ENCODE data around the gene HMHB1. TPM values are rescaled to one million over a fixed set of nuclear protein-coding genes. Genes with fewer than 3 reads are reported as not detected.

The HMHB1 gene
- total RNA-seq, 2 donors from 2014 or later: not detected

DNA sequence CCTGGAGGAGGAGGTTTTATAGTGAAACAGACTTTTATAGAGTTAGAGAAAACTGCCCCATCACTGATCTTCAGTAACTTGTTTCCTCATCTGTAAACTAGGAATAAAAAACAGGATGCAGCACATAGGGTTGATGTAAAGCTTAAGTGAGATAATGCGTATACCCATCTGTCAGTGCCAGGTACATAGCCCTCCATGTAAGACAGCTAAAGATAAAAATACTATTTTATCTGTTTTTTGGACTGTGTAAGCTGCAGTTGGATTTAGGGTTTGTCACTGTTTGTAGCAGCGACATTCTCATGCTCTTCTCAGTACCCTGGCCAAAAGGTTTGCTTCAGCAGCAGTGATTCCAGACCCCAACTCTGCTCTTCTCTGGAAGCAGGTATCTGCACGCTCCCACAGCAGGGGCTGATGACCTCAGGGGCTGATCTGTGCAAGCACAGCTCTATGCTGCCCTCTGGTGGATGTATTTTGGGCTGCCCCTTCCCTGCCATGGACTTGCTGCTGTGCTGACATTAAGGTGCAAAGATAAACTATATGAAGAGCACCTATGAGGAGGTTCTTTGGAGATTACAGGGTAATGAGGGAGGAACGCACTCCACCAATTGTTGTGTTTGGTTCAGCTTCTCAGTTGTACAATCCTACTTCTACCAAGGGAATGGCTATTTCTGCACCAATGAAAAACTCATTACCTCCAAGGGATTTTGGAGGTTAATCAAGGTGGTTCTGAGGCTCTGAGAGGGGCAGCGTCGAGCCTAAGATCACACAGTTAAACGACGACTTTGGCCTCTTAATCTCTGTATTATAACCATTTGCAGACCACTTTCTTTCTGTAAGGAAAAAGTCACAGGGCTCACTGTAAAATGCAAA, 13.1 kb downstream of the HMHB1 start:
- DNase-seq: peak; percentile 83
- Histone ChIP-seq H3K9ac (ENCODE audit: low read depth in 2 of 2, low read length in 2 of 2) (no peak overlapping the region), H3K36me3 (no peaks in the 10 kb centered on the region), H3K4me1 (no peaks in the 10 kb centered on the region), H3K4me3 (no peak overlapping the region), H3K9me3 (no peaks in the 10 kb centered on the region), H3K27me3 (no peaks in the 10 kb centered on the region), H3K27ac (no peak overlapping the region)
- intact Hi-C loops (cut with DNase I): loop anchor here (5.0 to 10.0 kb wide), 4 partner anchors 180 to 903 kb away; partner anchors contain the start of gene NR3C1
- TF ChIP-seq, protein P1, sequence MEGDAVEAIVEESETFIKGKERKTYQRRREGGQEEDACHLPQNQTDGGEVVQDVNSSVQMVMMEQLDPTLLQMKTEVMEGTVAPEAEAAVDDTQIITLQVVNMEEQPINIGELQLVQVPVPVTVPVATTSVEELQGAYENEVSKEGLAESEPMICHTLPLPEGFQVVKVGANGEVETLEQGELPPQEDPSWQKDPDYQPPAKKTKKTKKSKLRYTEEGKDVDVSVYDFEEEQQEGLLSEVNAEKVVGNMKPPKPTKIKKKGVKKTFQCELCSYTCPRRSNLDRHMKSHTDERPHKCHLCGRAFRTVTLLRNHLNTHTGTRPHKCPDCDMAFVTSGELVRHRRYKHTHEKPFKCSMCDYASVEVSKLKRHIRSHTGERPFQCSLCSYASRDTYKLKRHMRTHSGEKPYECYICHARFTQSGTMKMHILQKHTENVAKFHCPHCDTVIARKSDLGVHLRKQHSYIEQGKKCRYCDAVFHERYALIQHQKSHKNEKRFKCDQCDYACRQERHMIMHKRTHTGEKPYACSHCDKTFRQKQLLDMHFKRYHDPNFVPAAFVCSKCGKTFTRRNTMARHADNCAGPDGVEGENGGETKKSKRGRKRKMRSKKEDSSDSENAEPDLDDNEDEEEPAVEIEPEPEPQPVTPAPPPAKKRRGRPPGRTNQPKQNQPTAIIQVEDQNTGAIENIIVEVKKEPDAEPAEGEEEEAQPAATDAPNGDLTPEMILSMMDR (IDR thresholded peaks at IDR 0.05): peak; percentile 96

DNA sequence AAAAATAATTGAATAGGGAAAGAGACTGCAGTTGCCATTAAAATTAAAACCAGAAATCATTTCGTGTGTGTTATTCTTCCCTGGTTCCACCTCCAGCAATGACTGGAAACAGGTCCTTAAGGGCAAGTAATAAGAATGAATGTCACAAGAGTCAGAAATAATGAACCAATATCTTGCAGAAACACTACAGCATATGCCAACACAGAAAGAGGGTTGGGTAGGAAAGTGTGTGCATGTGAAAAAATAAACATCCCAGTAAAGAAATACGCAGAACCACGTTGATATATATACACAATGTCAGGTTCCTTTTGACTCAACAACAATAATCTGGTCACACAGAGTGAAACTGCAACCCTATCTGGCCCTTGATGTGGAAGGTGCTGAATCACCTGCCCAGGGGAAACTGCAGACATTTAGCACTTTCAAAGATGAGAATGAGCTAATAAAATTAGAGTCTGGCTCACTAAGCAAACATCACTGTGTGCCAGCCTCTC, 15.0 kb downstream of the HMHB1 start:
- Histone ChIP-seq H3K4me3 (no peak overlapping the region), H3K9me3 (no peaks in the 10 kb centered on the region), H3K27ac (no peak overlapping the region), H3K4me1 (no peaks in the 10 kb centered on the region), H3K27me3 (no peaks in the 10 kb centered on the region), H3K9ac (ENCODE audit: low read depth in 2 of 2, low read length in 2 of 2) (no peak overlapping the region), H3K36me3 (no peaks in the 10 kb centered on the region)
- TF ChIP-seq, protein P1 (IDR thresholded peaks at IDR 0.05): no peak
- intact Hi-C loops (cut with DNase I): loop anchor here (5.0 to 10.0 kb wide), 4 partner anchors 182 to 905 kb away; partner anchors contain the start of gene NR3C1
- no peak for DNase-seq

DNA sequence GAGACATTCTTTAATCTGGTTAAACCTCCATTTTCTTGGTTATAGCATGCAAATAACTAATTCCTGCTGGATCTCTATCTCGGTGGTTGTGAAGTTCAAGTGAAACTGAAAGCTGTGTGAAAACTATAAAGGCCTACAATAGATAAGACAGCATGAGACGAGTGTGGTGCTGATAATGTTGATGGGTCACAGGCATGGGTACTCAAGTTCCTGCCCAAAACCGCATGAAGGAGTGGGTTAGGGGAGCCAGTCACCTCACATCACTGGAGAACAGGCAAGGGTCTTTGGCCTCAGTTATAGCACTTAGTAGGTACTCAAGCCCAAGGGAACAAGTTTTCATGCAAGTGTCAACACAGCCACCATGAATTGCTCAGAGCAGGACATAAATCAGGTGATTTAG, 16.7 kb downstream of the HMHB1 start:
- DNase-seq: no peak
- no peak overlapping the region for H3K27ac ChIP-seq

DNA sequence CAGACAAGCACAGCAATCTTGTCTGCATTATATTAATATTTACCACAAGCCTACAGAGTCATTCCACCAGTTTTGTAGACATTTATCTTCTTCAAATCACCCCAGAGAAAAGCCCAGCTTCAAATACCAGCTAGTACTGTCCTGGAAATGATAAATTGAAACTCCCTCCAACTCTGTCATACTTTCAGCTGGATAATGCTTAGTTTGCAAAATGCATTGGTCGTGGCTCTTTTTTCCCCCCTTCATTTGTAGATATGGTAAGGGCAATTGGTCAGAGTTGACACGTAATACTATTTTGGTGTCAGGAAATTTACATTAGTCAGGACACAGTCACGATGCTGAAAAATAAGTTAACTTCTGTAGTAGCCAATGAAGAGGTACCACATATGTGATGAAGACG, 21.2 kb downstream of the HMHB1 start:
- DNase-seq: no peak
- intact Hi-C loops (cut with DNase I): no loop called here

More for the DNA sequence above, 16.7 kb downstream of the HMHB1 start:
- no peaks in the 10 kb centered on the region for H3K27me3 ChIP-seq
- H3K4me3 ChIP-seq: no peak overlapping the region
- intact Hi-C loops (cut with DNase I): loop anchor here (5.0 to 10.0 kb wide), 4 partner anchors 184 to 906 kb away; partner anchors contain the start of gene NR3C1
- H3K9me3 ChIP-seq: no peaks in the 10 kb centered on the region
- TF ChIP-seq, protein P1 (IDR thresholded peaks at IDR 0.05): no peak
- H3K36me3 ChIP-seq: no peaks in the 10 kb centered on the region
- H3K9ac ChIP-seq (ENCODE audit: low read depth in 2 of 2, low read length in 2 of 2): no peak overlapping the region
- H3K4me1 ChIP-seq: no peaks in the 10 kb centered on the region

DNA sequence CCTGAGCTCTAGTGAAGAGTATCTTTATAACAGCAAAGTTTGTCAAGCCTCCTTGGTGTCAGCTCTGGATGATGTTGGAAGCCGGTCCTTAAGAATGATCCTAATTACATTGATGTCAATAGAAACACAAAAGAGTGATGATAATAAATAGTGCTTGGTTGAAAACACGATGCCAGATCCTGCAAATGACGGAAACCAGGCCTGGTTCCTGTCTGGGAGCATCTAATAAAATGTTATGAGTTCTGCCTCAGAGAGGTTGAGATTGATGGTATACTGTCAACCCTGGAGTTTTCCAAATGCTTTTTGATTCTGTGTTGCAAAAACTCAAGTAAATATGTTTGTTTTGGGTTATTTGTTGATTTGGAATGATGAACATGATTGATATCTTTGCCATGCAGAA, 23.3 kb downstream of the HMHB1 start:
- Histone ChIP-seq H3K9me3 (no peaks in the 10 kb centered on the region), H3K27me3 (no peaks in the 10 kb centered on the region), H3K4me1 (no peaks in the 10 kb centered on the region), H3K36me3 (no peaks in the 10 kb centered on the region), H3K4me3 (no peak overlapping the region), H3K27ac (no peak overlapping the region), H3K9ac (ENCODE audit: low read depth in 2 of 2, low read length in 2 of 2) (no peak overlapping the region)
- no peak for DNase-seq
- intact Hi-C loops (cut with DNase I): no loop called here
- TF ChIP-seq, protein P1 (IDR thresholded peaks at IDR 0.05): no peak

More for the DNA sequence above, 21.2 kb downstream of the HMHB1 start:
- H3K27me3 ChIP-seq: no peaks in the 10 kb centered on the region
- TF ChIP-seq, protein P1 (IDR thresholded peaks at IDR 0.05): no peak
- no peak overlapping the region for H3K9ac ChIP-seq (ENCODE audit: low read depth in 2 of 2, low read length in 2 of 2)
- no peaks in the 10 kb centered on the region for H3K9me3 ChIP-seq
- no peaks in the 10 kb centered on the region for H3K4me1 ChIP-seq
- no peaks in the 10 kb centered on the region for H3K36me3 ChIP-seq
- H3K27ac ChIP-seq: no peak overlapping the region
- no peak overlapping the region for H3K4me3 ChIP-seq
